Stimulated activated CD4-positive, alpha-beta T cell treated with anti-CD3 and anti-CD28 coated beads, Interleukin-15, amount 100 ng/mL, for 1 hour (primary cell): ENCODE data around the gene FNIP2.
"Not testable (repeated sequence)": the region's sequence is repeated elsewhere in the genome, so short reads cannot be mapped to it uniquely, and the experiment has no call there.

Experiments
- DNase-seq, 2 donors: peaks; one replicate each; pipeline ENCODE4 v3.0.0-alpha.2; 2020; ENCODE audit warnings: low read depth in 1 of 2, low spot score in 1 of 2

The FNIP2 gene

GRCh38 chr4:158768555-158769174, at the start of gene FNIP2:
Gene FNIP2 (plus strand): TSS chr4:158769026. CDS start chr4:158769213, 187 bp downstream.
- peak; percentile 43 to 57 for DNase-seq

DNA sequence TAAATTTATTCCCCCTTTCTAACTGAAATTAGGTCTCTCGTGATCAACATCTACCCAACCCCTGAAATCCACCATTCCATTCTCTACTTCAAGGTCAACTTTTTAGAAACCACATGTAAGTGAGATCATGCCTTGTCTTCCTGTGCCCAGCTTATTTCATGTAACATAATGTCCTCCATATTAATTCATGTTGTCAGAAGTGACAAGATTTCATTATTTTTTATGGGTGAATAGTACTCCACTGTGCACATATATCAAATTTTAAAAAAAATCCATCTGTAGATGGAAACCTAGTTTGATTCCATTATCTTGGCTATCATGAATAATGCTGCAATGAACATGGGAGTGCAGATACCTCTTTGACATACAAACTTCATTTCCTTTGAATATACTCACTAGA, 47.1 kb upstream of the FNIP2 start:
- DNase-seq: no peak

DNA sequence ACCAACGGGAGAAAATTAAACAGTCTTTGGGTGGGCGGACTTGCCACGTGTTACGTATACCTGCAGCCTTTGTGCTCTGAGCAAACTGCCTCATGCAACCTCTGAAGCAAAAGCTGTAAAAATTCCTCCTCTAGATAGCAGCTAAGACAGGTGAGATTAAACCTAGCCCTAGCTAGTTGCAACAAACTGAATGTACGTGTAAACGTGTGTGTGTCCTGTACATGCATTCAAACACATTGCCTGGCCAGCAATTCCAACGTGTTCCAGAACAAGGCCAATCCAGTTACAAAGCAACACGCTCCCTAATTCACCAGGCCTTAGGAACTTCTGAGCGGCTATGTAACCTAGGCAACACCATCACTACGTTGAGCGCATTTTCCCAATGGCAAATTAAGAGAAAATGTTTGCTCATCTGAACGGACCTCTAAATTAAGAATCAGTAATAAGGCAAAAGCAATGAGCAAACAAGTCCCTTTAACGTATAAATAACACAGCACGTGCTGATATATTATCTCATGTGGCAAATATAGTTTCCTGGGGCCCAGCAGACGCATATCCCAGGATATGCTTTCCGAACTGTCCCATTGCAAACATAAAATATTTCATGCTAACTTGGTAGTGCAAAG, 46.4 kb upstream of the FNIP2 start:
- DNase-seq: no peak

DNA sequence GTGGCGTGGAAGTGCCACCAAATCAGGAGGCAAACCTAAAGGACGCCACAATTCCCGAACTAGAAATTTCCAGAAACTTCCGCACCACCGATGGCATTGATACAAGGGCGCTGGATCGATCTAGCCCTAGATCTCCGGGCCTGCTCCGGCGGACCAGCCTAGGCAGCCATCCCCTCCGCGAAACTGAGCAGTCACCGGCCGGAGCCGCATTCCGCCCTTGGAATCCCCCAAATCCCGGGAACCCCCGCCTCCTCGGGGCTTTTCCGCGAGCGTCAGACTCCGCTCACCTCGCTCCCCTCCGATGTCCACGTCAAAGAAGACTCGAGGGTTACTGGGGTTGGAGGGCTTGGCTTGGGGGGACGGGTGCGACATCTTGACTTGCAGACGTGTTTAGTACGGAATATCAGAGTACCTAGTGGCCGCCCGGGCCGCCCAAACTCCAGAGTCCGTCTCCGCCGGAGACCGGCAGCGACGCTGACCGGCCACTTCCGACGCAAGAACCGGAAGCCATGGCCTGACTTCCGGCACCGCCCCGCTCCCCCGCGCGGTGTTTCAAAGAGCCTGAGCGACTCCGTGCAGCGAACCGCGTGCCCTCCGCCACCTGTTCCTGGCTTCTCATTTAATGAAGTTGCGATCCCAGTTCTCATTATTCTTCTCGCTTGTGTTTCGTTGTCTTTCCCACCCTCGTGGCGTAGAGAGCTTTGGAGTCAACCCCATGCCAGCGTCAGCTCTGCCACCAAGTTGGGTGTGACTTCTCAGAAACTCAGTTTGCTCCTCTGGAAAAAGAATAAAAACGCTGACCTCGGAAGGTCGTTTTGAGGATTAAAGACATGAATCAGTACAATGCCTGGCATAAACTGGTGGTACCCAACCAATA, 45.7 kb upstream of the FNIP2 start, which contains the start of gene PPID:
PPID (minus strand) TSS at position 480 of the 877 bp plus-strand sequence; CDS start at position 372, 108 bp downstream.
- DNase-seq: peak; percentile 57 to 70

- no peak for DNase-seq
Observed at GRCh38 chr4:158724637-158725036, 44.2 kb upstream of the FNIP2 start.

DNA sequence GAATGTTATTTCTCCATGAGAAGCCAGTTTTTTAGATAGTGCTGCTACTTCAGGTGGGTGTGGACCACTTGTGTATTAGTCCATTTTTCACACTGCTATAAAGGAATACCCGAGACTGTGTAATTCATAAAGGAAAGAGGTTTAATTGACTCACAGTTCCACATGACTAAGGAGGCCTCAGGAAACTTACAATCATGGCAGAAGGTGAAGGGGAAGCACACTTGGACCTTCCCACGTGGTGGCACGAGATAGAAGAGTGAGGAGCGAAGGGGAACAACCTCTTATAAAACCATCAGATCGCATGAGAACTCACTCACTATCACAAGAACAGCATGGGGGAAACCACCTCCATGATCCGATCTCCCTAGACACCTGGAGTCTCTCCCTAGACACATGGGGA, 42.2 kb upstream of the FNIP2 start:
- no peak for DNase-seq

DNA sequence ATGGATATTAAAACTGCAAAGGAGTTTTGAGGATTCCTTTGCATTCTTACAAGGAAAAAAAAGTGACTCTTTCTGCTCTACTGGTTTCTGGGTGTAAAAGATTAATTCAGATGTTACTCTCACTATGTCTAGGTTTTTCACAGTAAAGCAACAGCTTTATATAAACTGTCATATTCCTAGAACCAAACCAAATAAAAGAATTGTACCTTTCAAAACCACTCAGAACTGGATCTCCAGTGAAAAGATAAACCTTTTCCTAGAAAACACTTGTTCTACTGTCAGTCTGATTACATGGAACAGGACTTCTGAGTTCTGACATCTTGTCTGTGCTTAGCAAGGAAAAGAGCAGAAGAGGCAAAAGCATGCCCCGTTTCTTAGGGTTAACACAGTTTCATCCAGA, 40.6 kb upstream of the FNIP2 start:
- no peak for DNase-seq

GRCh38 chr4:158729716-158730559, 38.9 kb upstream of the FNIP2 start:
- DNase-seq: peak in 1 of 2 donors; percentile 15

- DNase-seq: no peak
Observed at GRCh38 chr4:158738866-158739265, 30.0 kb upstream of the FNIP2 start.

- no peak for DNase-seq
Observed at GRCh38 chr4:158739600-158739999, 29.2 kb upstream of the FNIP2 start.

- DNase-seq: no peak
Observed at GRCh38 chr4:158741326-158742021, 27.4 kb upstream of the FNIP2 start.

DNA sequence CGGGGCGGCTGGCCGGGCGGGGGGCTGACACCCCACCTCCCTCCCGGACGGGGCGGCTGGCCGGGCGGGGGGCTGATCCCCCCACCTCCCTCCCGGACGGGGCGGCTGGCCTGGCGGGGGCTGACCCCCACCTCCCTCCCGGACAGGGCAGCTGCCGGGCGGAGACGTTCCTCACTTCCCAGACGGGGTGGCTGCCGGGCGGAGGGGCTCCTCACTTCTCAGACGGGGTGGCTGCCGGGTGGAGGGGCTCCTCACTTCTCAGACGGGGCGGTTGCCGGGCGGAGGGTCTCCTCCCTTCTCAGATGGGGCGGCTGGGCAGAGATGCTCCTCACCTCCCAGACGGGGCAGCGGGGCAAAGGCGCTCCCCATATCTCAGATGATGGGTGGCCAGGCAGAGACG, 22.3 kb upstream of the FNIP2 start:
- not testable (repeated sequence) for DNase-seq

- DNase-seq: no peak
Observed at GRCh38 chr4:158750379-158750778, 18.4 kb upstream of the FNIP2 start.

GRCh38 chr4:158754385-158755180, 14.2 kb upstream of the FNIP2 start:
- no peak for DNase-seq

DNA sequence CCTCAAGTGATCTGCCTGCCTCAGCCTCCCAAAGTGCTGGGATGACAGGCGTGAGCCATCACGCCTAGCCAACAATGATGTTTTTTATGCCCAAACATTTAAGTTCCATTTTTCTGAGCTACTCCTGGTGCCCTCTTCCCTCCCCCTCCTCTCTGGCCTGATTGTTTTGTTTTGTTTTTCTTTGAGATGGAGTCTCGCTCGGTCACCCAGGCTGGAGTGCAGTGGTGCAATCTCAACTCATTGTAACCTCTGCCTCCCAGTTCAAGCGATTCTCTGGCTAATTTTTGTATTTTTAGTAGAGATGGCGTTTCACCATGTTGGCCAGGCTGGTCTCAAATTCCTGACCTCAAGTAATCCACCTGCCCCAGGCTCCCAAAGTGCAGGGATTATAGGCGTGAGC, 13.0 kb upstream of the FNIP2 start:
- not testable (repeated sequence) for DNase-seq

- no peak for DNase-seq
Observed at GRCh38 chr4:158756588-158756987, 12.2 kb upstream of the FNIP2 start.

GRCh38 chr4:158758142-158758541, 10.7 kb upstream of the FNIP2 start:
- no peak for DNase-seq

GRCh38 chr4:158758703-158759102, 10.1 kb upstream of the FNIP2 start:
- no peak for DNase-seq

DNA sequence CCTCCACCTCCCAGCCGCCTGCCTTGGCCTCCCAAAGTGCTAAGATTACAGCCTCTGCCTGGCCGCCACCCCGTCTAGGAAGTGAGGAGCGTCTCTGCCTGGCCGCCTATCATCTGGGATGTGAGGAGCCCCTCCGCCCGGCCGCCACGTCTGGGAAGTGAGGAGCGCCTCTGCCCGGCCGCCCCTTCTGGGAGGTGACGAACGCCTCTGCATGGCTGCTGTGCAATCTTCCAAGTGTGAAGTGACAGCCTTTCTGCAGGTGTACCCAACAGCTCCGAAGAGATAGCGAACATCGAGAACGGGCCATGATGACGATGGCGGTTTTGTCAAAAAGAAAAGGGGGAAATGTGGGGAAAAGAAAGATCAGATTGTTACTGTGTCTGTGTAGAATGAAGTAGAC, 9.3 kb upstream of the FNIP2 start:
- DNase-seq: not testable (repeated sequence)

- DNase-seq: no peak
Observed at GRCh38 chr4:158760866-158761265, 8.0 kb upstream of the FNIP2 start.
